GM12873 (cell line): ENCODE results near the gene SYNGR2.
A peak's percentile ranks its signal among the peaks of the same experiment; 100 is the strongest.

Experiments used
- CTCF ChIP-seq: IDR thresholded peaks from 2 replicates; pipeline ENCODE4 v1.5.1; 2012; ENCODE audit warnings: low read depth, mild to moderate bottlenecking, moderate library complexity, low read length, control low read depth; ENCODE audit not compliant: insufficient read depth; ENCODE audit errors: missing control alignments

SYNGR2 gene

DNA sequence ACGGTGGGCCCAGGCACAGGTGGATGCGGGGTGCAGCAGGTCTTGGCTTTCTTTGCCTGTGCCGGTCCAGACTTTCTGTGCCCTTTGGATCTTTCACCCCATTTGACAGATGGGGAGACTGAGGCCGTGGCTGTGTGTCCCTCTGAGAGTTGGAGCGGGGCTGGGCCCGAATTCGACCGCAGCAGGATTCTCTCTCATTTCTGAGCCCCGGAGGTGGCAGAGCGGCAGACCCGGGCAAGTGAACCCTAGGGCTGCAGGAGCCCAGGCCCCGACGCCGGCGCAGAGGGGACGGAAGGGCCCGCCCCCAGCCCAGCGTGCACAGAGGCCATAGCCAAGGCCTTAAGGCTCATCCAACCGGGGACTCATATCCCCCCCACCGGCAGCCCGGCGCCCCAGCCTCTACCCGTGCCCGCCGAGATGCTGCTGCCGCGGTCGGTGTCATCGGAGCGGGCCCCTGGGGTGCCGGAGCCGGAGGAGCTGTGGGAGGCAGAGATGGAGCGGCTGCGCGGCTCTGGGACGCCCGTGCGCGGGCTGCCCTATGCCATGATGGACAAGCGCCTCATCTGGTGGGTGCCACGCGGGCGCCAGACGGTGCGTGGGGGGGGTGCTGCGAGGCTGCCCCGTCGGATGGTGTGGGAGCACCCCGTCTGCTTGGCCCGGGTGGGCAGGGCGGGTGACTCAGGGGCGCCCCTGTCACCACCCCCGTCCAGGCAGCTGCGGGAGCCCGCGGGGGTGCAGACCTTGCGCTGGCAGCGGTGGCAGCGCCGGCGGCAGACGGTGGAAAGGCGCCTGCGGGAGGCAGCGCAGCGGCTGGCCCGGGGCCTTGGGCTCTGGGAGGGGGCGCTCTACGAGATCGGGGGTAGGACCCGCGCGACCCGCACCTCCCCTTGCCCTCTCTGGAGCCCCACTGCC, 37.0 kb upstream of the SYNGR2 start:
- no peak for TF ChIP-seq CTCF

GRCh38 chr17:78132084-78132676, 36.2 kb upstream of the SYNGR2 start:
- no peak for TF ChIP-seq CTCF

DNA sequence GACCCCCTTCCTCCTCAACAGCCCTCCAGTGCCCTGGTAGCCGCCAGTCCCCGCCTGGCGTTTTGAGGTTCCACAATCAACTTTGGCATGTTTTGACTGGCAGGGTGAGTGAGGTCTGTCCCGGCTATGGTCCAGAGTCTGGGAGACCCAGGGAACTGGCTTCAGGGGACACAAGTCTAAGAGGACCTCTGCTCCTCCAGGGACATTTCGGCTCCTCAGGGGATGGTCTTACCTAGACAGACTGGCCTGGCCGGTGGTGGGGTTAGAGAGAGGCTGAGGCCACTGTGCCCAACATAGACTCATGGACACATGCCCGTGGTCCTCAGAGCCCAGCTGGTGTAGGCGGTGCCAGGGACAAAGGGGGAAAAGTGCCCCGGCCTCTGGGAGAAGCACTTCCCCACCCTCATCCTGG, 35.6 kb upstream of the SYNGR2 start:
- TF ChIP-seq CTCF, result no peak

DNA sequence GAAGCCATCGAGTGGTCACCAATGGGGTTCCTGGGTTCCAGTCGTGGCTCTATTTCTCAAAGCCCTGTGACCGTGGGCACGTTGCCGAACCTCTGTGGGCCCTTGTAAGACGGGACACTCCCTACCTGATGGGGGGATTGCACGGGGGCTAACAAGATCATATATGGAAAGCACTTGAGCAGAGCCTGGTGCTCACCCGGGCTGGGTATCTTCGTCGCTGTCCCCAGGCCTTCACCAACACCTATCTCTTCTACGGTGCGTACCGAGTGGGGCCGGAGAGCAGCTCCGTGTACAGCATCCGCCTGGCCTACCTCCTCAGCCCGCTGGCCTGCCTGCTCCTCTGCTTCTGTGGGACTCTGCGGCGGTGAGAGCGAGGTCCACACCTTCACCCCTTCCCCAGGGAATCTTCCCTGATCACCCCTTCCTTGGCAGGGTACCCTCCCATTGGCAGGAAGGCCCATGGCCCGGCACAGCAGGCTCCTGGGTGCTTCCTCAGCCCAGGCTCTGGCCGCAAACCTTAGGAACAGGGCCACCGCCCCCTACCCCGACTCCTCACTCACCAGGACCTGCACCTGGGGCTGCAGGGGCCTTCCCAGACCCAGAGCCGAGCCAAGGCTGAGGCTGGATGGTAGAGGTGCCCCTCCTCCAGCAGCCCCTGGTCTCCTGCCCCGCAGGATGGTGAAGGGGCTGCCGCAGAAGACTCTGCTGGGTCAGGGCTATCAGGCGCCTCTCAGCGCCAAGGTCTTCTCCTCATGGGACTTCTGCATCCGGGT, 35.0 kb upstream of the SYNGR2 start:
- no peak for TF ChIP-seq CTCF

- peak; percentile 75 for TF ChIP-seq CTCF
Measured at GRCh38 chr17:78133971-78134898, 34.1 kb upstream of the SYNGR2 start.

DNA sequence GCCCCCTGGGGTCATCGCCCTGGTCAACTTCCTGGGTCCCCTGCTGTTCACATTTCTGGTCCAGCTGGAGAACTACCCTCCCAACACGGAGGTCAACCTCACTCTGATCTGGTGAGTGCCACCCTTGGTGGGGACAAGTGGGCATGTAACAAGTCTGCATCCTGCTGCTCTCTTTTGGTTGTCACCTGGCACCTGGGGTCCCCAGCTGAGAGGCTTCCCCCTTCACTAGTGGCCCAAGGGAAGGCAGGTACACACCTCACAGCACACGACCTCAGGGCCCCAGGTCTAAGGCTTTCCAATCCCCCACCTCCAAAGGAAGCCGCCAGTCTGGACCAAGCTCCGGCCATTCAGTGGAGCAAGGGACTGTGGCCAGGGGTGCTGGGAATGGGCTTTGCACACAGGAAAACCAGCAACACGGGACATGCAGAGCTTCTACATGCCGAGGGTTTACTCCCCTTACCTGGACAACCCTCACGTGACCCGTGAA, 33.4 kb upstream of the SYNGR2 start:
- TF ChIP-seq CTCF, result no peak
